AG09309 (cell line): ENCODE measurements around the gene CCDC85B.
"Not testable (repeated sequence)": the region's sequence is repeated elsewhere in the genome, so short reads cannot be mapped to it uniquely, and the experiment has no call there.

Experiments used
- DNase-seq: peaks from one replicate; pipeline ENCODE4 v3.0.0-alpha.2; 2010; ENCODE audit warnings: low read depth
- H3K4me3 ChIP-seq: 2 replicates; pipeline ENCODE4 v1.5.1; 2011; ENCODE audit warnings: mild to moderate bottlenecking, low read depth, low read length, moderate library complexity; ENCODE audit not compliant: control insufficient read depth
- TF ChIP-seq, protein P1 (sequence below): IDR thresholded peaks from 2 replicates; pipeline ENCODE4 v1.5.1; 2011; ENCODE audit warnings: mild to moderate bottlenecking, low read depth, low read length, inconsistent platforms; ENCODE audit not compliant: insufficient read depth, control insufficient read depth; ENCODE audit errors: missing control alignments

Gene CCDC85B

DNA sequence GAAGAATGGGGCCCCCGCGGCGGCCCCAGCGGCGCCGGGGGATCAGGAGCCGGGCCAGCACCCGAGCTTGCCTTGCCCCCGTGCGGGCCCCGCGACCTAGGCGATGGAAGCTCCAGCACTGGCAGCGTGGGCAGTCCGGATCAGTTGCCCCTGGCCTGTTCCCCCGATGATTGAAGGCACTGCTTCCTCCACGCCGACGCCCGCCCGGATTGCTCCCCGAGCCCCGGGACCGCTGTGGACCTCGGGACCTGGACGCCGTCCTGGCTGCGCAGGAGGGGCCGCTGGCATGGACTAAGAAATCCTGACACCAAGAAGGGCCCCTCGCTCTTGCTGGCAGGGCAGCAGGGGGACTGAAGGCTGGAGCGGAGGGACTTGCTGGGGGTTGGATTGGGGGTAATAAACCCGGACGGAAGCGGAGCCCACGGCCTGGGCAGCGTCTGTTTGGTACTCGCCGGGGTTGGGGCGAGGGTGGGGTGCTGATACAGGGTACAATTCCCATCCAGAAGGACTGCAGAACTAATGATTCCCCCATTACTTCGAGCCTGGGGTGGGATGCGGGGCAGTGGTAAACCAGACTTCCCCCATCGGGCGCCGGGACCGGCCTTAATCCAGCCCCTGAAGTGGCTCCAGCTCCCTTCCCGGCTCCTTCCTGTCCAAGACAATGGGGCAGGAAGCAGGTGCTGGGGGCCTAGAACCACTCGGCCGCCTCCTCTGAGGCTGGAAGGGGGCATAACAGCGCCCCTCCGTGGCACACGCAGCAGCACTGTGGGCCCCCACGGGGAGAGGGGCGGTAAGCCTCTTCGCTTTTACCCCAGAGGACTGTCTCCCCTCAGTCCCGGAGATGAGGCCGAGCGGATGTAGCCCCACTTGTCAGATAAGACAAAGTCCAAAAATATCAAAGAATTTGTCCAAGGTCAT is 1.0 kb downstream of the CCDC85B start:
- H3K4me3 ChIP-seq = peak overlapping the region; percentile 50
- TF ChIP-seq, protein P1, sequence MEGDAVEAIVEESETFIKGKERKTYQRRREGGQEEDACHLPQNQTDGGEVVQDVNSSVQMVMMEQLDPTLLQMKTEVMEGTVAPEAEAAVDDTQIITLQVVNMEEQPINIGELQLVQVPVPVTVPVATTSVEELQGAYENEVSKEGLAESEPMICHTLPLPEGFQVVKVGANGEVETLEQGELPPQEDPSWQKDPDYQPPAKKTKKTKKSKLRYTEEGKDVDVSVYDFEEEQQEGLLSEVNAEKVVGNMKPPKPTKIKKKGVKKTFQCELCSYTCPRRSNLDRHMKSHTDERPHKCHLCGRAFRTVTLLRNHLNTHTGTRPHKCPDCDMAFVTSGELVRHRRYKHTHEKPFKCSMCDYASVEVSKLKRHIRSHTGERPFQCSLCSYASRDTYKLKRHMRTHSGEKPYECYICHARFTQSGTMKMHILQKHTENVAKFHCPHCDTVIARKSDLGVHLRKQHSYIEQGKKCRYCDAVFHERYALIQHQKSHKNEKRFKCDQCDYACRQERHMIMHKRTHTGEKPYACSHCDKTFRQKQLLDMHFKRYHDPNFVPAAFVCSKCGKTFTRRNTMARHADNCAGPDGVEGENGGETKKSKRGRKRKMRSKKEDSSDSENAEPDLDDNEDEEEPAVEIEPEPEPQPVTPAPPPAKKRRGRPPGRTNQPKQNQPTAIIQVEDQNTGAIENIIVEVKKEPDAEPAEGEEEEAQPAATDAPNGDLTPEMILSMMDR = peak; percentile 34
- no peak for DNase-seq

DNA sequence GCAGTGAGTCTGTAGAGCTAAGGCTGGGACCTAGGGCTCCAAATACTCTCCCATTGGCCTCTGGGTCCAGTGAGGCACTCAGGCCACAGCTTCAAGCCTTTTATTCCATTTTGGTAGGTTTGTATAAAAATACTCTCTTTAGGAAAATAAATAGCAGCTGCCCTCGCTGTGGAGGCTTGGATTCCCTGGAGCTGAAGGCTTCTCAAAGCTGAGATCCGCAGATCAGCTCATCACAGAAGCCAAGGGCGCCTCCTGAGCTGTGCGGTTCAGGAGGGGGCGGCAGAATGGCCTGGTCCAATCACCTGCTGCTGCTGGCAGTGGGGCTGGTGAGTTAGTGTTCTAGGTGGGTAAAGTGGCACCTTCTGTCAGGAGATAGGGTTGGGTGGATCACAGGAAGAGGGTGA is 1.7 kb downstream of the CCDC85B start:
- H3K4me3 ChIP-seq = peak overlapping the region; percentile 50
- not testable (repeated sequence) for DNase-seq

DNA sequence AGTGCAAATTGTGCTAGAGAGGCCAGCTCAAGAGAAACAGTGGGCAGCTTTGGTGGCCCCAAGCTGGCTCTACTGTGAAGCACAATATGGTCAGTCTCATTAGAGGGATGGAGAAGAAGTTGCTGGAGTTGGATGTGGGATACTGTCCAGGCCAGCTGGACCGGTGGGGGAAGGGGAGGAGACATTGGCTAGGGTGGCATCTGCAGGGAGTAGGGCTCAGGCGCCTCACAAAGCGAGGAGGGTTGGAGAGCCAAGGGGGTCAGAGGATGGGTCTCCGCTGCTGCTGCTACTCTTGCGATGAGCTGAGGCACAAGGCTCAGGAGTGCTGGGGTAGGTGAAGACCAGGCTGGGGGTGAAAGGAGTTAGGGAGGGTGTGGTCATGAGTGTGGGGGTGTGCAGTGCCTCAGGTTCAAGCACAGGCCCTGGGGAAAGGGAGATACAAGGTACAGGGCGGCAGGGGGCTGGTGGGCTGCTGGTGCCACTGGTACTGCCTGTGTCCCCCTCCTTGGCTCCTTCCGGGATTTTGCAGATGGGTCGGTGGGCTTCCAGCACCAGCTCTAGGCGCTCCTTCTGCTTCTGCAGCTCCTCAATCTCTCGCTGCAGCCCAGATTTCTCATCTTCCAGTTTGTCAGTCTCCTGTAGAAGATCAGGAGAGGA is 2.3 kb downstream of the CCDC85B start:
- no peak for DNase-seq
- H3K4me3 ChIP-seq = peak overlapping the region; percentile 50
- TF ChIP-seq, protein P1 = no peak

- no peak for DNase-seq
- TF ChIP-seq, protein P1 = no peak
- no peak overlapping the region; the same call in 1 of the 2 replicates for H3K4me3 ChIP-seq
These were observed 3.6 kb downstream of the CCDC85B start for GRCh38 chr11:65894034-65894591.

GRCh38 chr11:65895482-65895981 is 5.1 kb downstream of the CCDC85B start:
- TF ChIP-seq, protein P1 = no peak
- no peak for DNase-seq
- H3K4me3 ChIP-seq = no peak overlapping the region

GRCh38 chr11:65896034-65896999 is 5.8 kb downstream of the CCDC85B start:
- H3K4me3 ChIP-seq = peak overlapping the region; percentile 37
- TF ChIP-seq, protein P1 = no peak
- DNase-seq = no peak
